ENCODE results near the gene SSX2B. TPM values are rescaled to one million over a fixed set of nuclear protein-coding genes. Genes with fewer than 3 reads are reported as not detected.
"Not testable (repeated sequence)": the region's sequence is repeated elsewhere in the genome, so short reads cannot be mapped to it uniquely, and the experiment has no call there.

SSX2B gene, protein sequence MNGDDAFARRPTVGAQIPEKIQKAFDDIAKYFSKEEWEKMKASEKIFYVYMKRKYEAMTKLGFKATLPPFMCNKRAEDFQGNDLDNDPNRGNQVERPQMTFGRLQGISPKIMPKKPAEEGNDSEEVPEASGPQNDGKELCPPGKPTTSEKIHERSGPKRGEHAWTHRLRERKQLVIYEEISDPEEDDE
- polyA plus RNA-seq (2013, experiment 1 of 2): not detected
- not detected for polyA plus RNA-seq (2013, experiment 2 of 2)

- no CpG with 5 or more reads among the region's 13 CpGs for WGBS
- not testable (repeated sequence) for H3K36me3 ChIP-seq (ENCODE audit: control insufficient read depth in 1 of 2, insufficient read depth in 2 of 2, low read depth in 1 of 2, low read length in 2 of 2); H3K4me1 ChIP-seq (ENCODE audit: control insufficient read depth, insufficient read depth, low read depth, low read length); DNase-seq; H3K27ac ChIP-seq (ENCODE audit: low read length, poor library complexity, severe bottlenecking); H2BK5ac ChIP-seq (ENCODE audit: low read depth, low read length, poor library complexity, severe bottlenecking); H3K4ac ChIP-seq (ENCODE audit: low read depth in 1 of 2, low read length in 2 of 2); H4K91ac ChIP-seq (ENCODE audit: low read length); H3K14ac ChIP-seq (ENCODE audit: low read length in 2 of 2); H3K23ac ChIP-seq (ENCODE audit: low read length in 2 of 2); H2BK15ac ChIP-seq (ENCODE audit: low read depth, poor library complexity, severe bottlenecking); H3K79me1 ChIP-seq (replicated peaks; ENCODE audit: low read length, poor library complexity, severe bottlenecking); H3K18ac ChIP-seq (ENCODE audit: low read depth in 1 of 2, low read length in 2 of 2); H3K9me3 ChIP-seq (ENCODE audit: control insufficient read depth, low read length); H3K4me3 ChIP-seq (ENCODE audit: insufficient read depth in 1 of 2, low read depth in 1 of 2, low read length in 2 of 2); H3K9ac ChIP-seq (ENCODE audit: low read length); H2BK120ac ChIP-seq (ENCODE audit: low read depth, low read length); H3K27me3 ChIP-seq (ENCODE audit: control insufficient read depth in 1 of 2, insufficient read depth in 1 of 2, low read length in 2 of 2); H4K8ac ChIP-seq (ENCODE audit: low read length); H2AK5ac ChIP-seq (ENCODE audit: low read length, severe bottlenecking); H2BK12ac ChIP-seq (ENCODE audit: low read length in 2 of 2); H3K4me2 ChIP-seq (ENCODE audit: low read length, poor library complexity, severe bottlenecking); H2AFZ ChIP-seq (ENCODE audit: low read depth, low read length)
Measured at GRCh38 chrX:52750952-52751351, at the start of gene SSX2B. Gene SSX2B (plus strand): TSS chrX:52751252. CDS start chrX:52752681, 1,429 bp downstream.

- H3K23ac ChIP-seq (ENCODE audit: low read length in 2 of 2); H3K14ac ChIP-seq (ENCODE audit: low read length in 2 of 2); H3K4me2 ChIP-seq (ENCODE audit: low read length, poor library complexity, severe bottlenecking); H4K91ac ChIP-seq (ENCODE audit: low read length); H3K4ac ChIP-seq (ENCODE audit: low read depth in 1 of 2, low read length in 2 of 2); H2BK12ac ChIP-seq (ENCODE audit: low read length in 2 of 2); H3K27ac ChIP-seq (ENCODE audit: low read length, poor library complexity, severe bottlenecking); DNase-seq; H2BK5ac ChIP-seq (ENCODE audit: low read depth, low read length, poor library complexity, severe bottlenecking); H2AFZ ChIP-seq (ENCODE audit: low read depth, low read length); H3K18ac ChIP-seq (ENCODE audit: low read depth in 1 of 2, low read length in 2 of 2); H2BK120ac ChIP-seq (ENCODE audit: low read depth, low read length); H3K36me3 ChIP-seq (ENCODE audit: control insufficient read depth in 1 of 2, insufficient read depth in 2 of 2, low read depth in 1 of 2, low read length in 2 of 2); H3K9me3 ChIP-seq (ENCODE audit: control insufficient read depth, low read length); H3K9ac ChIP-seq (ENCODE audit: low read length); H3K79me1 ChIP-seq (replicated peaks; ENCODE audit: low read length, poor library complexity, severe bottlenecking); H2AK5ac ChIP-seq (ENCODE audit: low read length, severe bottlenecking); H3K27me3 ChIP-seq (ENCODE audit: control insufficient read depth in 1 of 2, insufficient read depth in 1 of 2, low read length in 2 of 2); H3K4me1 ChIP-seq (ENCODE audit: control insufficient read depth, insufficient read depth, low read depth, low read length); H3K4me3 ChIP-seq (ENCODE audit: insufficient read depth in 1 of 2, low read depth in 1 of 2, low read length in 2 of 2); H4K8ac ChIP-seq (ENCODE audit: low read length); H2BK15ac ChIP-seq (ENCODE audit: low read depth, poor library complexity, severe bottlenecking): not testable (repeated sequence)
- WGBS: no CpG with 5 or more reads among the region's 13 CpGs
Measured at GRCh38 chrX:52707078-52707477, 44.0 kb upstream of the SSX2B start, which contains the start of gene SSX2. Gene SSX2 (minus strand): TSS chrX:52707178. CDS start chrX:52705749, 1,429 bp downstream.

- H2AK5ac ChIP-seq (ENCODE audit: low read length, severe bottlenecking): not testable (repeated sequence)
Measured at GRCh38 chrX:52765983-52766382, 14.9 kb downstream of the SSX2B start.

DNA sequence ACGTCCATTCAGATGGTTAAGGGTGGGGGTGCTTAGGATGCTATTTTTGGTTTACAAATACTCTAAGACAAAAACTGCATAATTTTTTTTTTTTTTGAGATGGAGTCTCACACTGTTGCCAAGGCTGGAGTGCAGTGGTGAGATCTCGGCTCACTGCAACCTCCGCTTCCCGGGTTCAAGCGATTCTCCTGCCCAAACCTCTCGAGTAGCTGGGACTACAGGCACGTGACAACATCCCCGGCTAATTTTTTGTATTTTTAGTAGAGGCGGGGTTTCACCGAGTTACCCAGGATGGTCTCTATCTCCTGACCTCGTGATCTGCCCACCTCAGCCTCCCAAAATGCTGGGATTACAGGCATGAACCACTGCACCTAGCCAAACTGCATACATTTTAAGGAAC lies 22.5 kb downstream of the SSX2B start:
- not testable (repeated sequence) for H3K18ac ChIP-seq (ENCODE audit: low read depth in 1 of 2, low read length in 2 of 2); H2AFZ ChIP-seq (ENCODE audit: low read depth, low read length); H3K4me1 ChIP-seq (ENCODE audit: control insufficient read depth, insufficient read depth, low read depth, low read length); H2BK15ac ChIP-seq (ENCODE audit: low read depth, poor library complexity, severe bottlenecking); H3K4ac ChIP-seq (ENCODE audit: low read depth in 1 of 2, low read length in 2 of 2); H3K23ac ChIP-seq (ENCODE audit: low read length in 2 of 2); H3K79me1 ChIP-seq (replicated peaks; ENCODE audit: low read length, poor library complexity, severe bottlenecking); H2BK120ac ChIP-seq (ENCODE audit: low read depth, low read length); H3K9ac ChIP-seq (ENCODE audit: low read length); H3K4me2 ChIP-seq (ENCODE audit: low read length, poor library complexity, severe bottlenecking); H2BK12ac ChIP-seq (ENCODE audit: low read length in 2 of 2); H4K8ac ChIP-seq (ENCODE audit: low read length); H3K14ac ChIP-seq (ENCODE audit: low read length in 2 of 2); H4K91ac ChIP-seq (ENCODE audit: low read length); H3K27ac ChIP-seq (ENCODE audit: low read length, poor library complexity, severe bottlenecking); H2BK5ac ChIP-seq (ENCODE audit: low read depth, low read length, poor library complexity, severe bottlenecking); H3K36me3 ChIP-seq (ENCODE audit: control insufficient read depth in 1 of 2, insufficient read depth in 2 of 2, low read depth in 1 of 2, low read length in 2 of 2); H3K9me3 ChIP-seq (ENCODE audit: control insufficient read depth, low read length); H3K27me3 ChIP-seq (ENCODE audit: control insufficient read depth in 1 of 2, insufficient read depth in 1 of 2, low read length in 2 of 2); H2AK5ac ChIP-seq (ENCODE audit: low read length, severe bottlenecking); H3K4me3 ChIP-seq (ENCODE audit: insufficient read depth in 1 of 2, low read depth in 1 of 2, low read length in 2 of 2); DNase-seq
- no CpG with 5 or more reads among the region's 11 CpGs for WGBS

More at GRCh38 chrX:52765983-52766382, 14.9 kb downstream of the SSX2B start:
- H3K79me1 ChIP-seq (replicated peaks; ENCODE audit: low read length, poor library complexity, severe bottlenecking); H2BK12ac ChIP-seq (ENCODE audit: low read length in 2 of 2); H3K4me1 ChIP-seq (ENCODE audit: control insufficient read depth, insufficient read depth, low read depth, low read length); H3K4ac ChIP-seq (ENCODE audit: low read depth in 1 of 2, low read length in 2 of 2); H2AFZ ChIP-seq (ENCODE audit: low read depth, low read length); H3K14ac ChIP-seq (ENCODE audit: low read length in 2 of 2); H3K9me3 ChIP-seq (ENCODE audit: control insufficient read depth, low read length); H3K18ac ChIP-seq (ENCODE audit: low read depth in 1 of 2, low read length in 2 of 2); H3K36me3 ChIP-seq (ENCODE audit: control insufficient read depth in 1 of 2, insufficient read depth in 2 of 2, low read depth in 1 of 2, low read length in 2 of 2); H4K8ac ChIP-seq (ENCODE audit: low read length); H2BK15ac ChIP-seq (ENCODE audit: low read depth, poor library complexity, severe bottlenecking); H3K23ac ChIP-seq (ENCODE audit: low read length in 2 of 2); DNase-seq; H3K27me3 ChIP-seq (ENCODE audit: control insufficient read depth in 1 of 2, insufficient read depth in 1 of 2, low read length in 2 of 2); H3K4me2 ChIP-seq (ENCODE audit: low read length, poor library complexity, severe bottlenecking); H3K27ac ChIP-seq (ENCODE audit: low read length, poor library complexity, severe bottlenecking); H3K9ac ChIP-seq (ENCODE audit: low read length); H2BK120ac ChIP-seq (ENCODE audit: low read depth, low read length); H4K91ac ChIP-seq (ENCODE audit: low read length); H2BK5ac ChIP-seq (ENCODE audit: low read depth, low read length, poor library complexity, severe bottlenecking); H3K4me3 ChIP-seq (ENCODE audit: insufficient read depth in 1 of 2, low read depth in 1 of 2, low read length in 2 of 2): not testable (repeated sequence)
- WGBS: no CpG with 5 or more reads among the region's 5 CpGs
